ENCODE measurements around the gene ARPC5L. TPM values are rescaled to one million over a fixed set of nuclear protein-coding genes. Genes with fewer than 3 reads are reported as not detected.
A peak's percentile ranks its signal among the peaks of the same experiment; 100 is the strongest.

Gene ARPC5L
- total and polyA plus RNA-seq, 2 of the 13 experiments (the other 11 are each of a cell fraction or from before 2014, with no cell fraction given): 29.9 to 33.8 TPM

DNA sequence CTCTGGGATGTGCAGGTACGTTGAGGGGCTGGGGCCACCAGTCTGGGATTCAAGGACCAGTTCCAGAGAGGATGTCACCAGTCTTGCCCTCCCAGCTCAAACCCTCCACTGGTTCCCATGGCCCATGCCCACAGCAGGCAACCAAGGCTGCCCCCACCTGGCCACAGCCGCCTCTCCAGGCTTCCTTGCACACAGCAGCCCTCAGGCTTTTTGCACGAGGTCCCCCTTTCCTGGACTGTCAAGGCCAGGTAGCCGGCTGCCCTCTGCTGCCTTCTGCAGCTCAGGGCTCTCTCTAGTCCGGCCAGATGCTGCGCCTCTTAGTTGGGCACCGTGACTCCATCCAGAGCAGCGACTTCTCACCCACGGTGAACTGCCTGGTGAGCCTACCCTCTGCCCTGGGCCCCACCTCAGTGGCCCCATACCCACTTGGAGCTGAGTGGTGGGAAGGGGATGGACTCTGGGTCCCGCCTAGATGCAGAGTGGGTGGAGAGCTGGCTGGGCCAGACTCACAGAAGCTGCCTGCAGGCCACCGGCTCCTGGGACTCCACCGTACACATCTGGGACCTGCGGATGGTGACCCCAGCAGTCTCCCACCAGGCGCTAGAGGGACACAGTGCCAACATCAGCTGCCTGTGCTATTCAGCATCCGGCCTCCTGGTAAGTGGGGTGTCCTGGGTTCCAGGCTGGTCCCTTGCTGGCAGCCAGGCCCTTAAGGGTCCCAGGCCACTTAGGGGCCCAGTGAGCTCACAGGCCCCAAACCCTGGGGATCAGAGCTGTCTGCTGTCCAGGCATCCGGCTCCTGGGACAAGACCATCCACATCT, 5.8 kb upstream of the ARPC5L start (continued):
- TF ChIP-seq ZBTB40 (IDR thresholded peaks at IDR 0.05) (no peak), ZBTB40 (CRISPR knock-in tag; IDR thresholded peaks at IDR 0.05) (no peak), ZNF460 (CRISPR knock-in tag; IDR thresholded peaks at IDR 0.05; ENCODE audit: borderline replicate concordance) (no peak), ZNF850 (CRISPR knock-in tag; conservative IDR thresholded peaks at IDR 0.05) (no peak), LCORL (IDR thresholded peaks at IDR 0.05) (no peak), LCORL (CRISPR knock-in tag; IDR thresholded peaks at IDR 0.05) (no peak), ZNF570 (CRISPR knock-in tag; IDR thresholded peaks at IDR 0.05; ENCODE audit: borderline replicate concordance) (no peak), TAF1 (CRISPR knock-in tag; IDR thresholded peaks at IDR 0.05) (no peak), ZGPAT (CRISPR knock-in tag; IDR thresholded peaks at IDR 0.05) (0 out of 2 replicates have a peak, but pooled peaks have one; percentile 30), SP4 (CRISPR knock-in tag; IDR thresholded peaks at IDR 0.05) (no peak; the same call in 1 of the 2 replicates), DNMT1 (CRISPR knock-in tag; IDR thresholded peaks at IDR 0.05) (no peak), ZSCAN30 (CRISPR knock-in tag; IDR thresholded peaks at IDR 0.05) (no peak), ZIK1 (CRISPR knock-in tag; IDR thresholded peaks at IDR 0.05; ENCODE audit: borderline replicate concordance, low read depth) (no peak), PHF5A (CRISPR knock-in tag; IDR thresholded peaks at IDR 0.05; ENCODE audit: low read depth, unreplicated experiment) (no peak), ZNF564 (CRISPR knock-in tag; IDR thresholded peaks at IDR 0.05) (no peak)
- TF ChIP-seq, protein P1, sequence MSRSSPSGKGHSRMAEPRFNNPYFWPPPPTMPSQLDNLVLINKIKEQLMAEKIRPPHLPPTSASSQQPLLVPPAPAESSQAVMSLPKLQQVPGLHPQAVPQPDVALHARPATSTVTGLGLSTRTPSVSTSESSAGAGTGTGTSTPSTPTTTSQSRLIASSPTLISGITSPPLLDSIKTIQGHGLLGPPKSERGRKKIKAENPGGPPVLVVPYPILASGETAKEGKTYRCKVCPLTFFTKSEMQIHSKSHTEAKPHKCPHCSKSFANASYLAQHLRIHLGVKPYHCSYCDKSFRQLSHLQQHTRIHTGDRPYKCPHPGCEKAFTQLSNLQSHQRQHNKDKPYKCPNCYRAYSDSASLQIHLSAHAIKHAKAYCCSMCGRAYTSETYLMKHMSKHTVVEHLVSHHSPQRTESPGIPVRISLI (CRISPR knock-in tag; IDR thresholded peaks at IDR 0.05; ENCODE audit: borderline replicate concordance): no peak
